ENCODE measurements around the gene MSH3.
A peak's percentile ranks its signal among the peaks of the same experiment; 100 is the strongest.
"Not testable (repeated sequence)": the region's sequence is repeated elsewhere in the genome, so short reads cannot be mapped to it uniquely, and the experiment has no call there.

MSH3 gene

GRCh38 chr5:80711216-80711615 is 56.8 kb downstream of the MSH3 start:
- no peak for DNase-seq

DNA sequence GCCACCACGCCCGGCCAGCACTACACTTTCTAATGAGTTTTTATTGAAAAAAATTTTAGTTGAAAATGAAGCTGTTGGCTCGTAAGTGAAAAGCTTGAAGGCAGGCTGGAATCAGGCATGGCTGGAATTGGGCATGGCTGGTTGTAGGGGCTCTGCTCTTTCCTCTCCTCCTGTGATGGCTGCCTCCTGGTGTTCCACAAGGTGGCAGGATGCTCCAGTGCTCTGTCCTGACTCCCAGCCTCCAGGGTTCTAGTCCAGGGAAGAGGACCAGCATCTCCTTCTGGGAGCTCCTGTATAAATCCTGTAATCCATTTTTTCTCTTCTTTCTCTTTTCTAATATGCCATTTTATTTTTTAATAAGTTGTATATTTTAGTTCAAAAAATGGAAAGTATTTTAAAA is 57.5 kb downstream of the MSH3 start:
- no peak for DNase-seq

DNA sequence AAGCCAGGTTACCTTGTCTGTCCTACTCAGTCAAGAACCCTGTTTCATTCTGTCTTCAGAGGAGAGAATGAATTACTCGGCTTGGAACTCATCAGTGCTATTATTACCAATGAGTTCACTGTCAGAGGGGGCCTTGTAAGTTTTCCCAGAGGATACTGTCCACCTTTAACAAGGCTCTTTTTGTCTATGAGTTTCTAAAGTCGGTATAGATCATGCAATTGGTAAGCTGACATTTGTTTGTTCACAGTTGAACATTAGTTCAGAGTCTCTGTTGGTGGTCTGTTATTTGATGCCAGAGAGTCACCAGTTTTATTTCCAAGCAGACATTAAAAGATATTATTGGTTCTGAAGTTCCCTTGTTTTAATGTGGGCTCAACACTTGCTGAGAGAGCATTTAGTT is 58.5 kb downstream of the MSH3 start:
- DNase-seq, result no peak

GRCh38 chr5:80713631-80714030 is 59.2 kb downstream of the MSH3 start:
- DNase-seq, result no peak

DNA sequence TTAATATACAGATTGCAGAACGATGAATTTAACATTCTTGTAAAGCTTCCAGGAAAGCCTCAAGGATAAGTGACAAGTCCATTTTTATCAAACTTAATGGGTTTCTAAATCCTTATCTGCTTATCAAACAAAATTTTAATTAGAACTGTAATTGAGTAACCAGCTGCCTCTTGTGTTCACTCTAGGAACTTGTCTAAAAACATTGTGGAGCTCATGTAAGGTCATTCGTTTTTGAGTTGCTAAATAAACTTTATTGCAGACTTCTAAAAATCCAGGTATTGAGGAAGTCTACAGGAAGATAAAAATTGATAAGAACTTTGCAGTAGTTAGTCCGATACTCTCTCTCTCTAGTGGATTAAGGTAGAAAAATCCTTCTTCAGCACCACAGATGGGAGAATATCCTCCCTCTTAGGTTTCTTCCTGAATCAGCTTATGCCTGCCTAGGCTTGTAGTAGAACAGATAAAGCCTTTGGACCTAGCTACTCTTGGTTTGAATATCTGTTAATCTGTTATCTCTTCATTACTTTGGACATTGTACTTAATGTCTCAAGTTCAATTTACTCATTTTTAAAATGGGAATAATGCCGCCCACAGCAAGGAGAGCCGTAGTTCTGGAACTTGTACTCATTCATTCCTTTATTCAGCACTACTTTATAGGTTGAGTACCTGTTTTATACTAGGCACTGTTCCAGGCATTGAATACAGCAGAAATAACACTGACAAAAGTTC is 60.3 kb downstream of the MSH3 start:
- no peak for DNase-seq

GRCh38 chr5:80715887-80716286 is 61.4 kb downstream of the MSH3 start:
- no peak for DNase-seq

- DNase-seq, result no peak
These were observed 65.7 kb downstream of the MSH3 start for GRCh38 chr5:80720181-80720580.

DNA sequence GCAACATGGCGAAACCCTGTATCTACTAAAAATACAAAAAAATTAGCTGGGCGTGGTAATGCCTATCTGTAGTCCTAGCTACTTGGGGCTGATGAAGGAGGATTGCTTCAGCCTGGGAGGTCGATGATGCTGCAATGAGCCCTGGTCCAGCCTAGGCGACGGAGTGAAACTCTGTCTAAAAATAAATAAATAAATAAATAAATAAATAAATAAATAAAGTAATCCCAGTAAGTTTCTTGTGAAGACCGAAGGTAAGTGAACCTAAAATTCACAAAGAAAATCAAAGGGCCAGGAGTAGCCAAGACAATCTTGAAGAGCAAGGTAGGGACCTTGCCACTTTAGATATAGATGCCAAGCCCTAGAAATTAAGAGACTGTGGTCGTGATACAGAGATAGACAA is 68.5 kb downstream of the MSH3 start:
- no peak for DNase-seq

- DNase-seq, result no peak
These were observed 71.0 kb downstream of the MSH3 start for GRCh38 chr5:80725446-80725845.

DNA sequence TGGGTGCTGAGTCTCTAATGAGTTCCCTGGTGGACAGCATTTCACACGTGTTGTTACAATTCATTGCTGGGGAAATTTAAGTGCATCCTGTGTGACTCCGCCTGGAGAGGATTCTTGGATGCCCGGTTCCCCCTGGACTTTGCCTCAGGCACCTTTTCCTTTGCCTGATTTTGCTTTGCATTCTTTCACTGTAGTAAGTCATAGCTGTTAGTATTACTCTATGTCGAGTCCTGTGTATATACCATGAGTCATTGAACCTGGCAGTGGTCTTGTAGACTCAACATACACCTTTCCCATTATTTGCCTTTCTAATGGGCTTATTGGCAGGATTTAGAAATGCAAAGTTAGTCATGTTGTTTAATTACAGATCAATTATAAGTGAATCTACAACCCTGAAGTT is 82.3 kb downstream of the MSH3 start:
- DNase-seq, result no peak

- no peak for DNase-seq
These were observed 84.0 kb downstream of the MSH3 start for GRCh38 chr5:80738466-80738865.

DNA sequence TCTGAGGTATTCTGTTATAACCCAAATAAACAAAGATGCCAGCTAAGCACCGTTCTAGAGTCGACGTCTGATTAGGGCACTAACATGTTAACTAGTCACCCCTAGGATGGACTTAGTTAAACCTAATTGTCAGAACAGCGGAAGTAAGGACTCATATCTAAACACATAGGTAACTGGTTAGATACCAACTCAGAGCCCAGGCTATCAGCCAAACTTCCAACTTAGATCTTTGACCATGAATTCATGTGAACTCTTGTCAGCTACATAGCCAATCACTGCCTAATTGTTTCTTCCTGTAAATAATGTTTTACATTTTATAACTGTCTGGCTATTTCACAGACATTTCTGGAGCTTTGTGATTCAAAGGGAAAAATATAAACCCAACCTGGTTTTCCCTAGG is 84.6 kb downstream of the MSH3 start:
- no peak for DNase-seq

- no peak for DNase-seq
These were observed 85.0 kb downstream of the MSH3 start for GRCh38 chr5:80739496-80739895.

GRCh38 chr5:80739898-80740297 is 85.4 kb downstream of the MSH3 start:
- DNase-seq, result no peak

DNA sequence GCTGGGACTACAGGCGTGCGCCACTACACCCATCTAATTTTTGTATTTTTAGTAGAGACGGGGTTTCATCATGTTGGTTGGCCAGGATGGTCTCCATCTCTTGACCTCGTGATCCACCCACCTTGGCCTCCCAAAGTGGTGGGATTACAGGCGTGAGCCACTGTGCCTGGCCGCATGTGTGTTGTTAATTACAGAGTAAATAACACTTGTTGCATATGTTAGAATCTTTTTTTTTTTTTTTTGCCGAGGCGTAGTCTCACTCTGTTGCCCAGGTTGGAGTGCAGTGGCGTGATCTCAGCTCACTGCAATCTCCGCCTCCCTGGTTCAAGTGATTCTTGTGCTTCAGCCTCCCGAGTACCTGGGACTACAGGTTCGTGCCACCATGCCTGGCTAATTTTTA is 86.0 kb downstream of the MSH3 start:
- DNase-seq, result not testable (repeated sequence)

DNA sequence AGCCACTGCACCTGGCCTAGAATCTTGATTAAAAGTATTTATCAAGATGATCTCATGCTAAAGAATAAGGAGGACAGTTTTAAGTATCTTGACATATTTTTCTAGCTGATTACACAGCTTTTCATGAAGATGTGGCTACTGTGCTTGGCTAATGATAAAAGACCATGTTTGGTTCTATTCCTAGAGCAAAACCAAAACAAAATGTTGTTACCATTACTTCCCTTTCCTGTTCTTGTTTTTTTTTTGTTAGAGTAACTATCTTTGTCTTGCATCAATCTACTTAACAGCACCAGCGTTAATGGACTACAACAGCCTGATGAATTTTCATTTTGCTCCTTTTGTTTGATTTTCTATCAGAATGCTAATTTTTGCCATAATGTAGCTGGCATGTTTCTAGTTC is 86.5 kb downstream of the MSH3 start:
- no peak for DNase-seq

DNA sequence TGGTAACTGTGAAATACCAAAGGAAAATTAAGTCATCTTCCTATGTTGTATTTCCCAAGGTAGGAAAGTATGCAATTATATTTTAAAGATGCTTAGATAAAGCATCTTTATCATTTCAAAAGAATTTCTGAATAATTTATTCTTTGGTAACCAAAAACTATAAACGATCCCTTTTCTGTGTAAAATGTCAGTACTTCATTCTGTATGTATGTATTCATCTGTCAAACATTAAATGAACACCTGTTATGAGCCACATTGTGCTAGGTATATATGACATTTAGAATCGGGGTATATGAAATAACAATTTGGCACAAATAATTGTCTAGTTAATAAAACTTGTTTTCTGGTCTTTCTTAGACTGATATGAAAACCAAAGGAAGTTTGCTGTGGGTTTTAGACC is 89.7 kb downstream of the MSH3 start:
- no peak for DNase-seq

DNA sequence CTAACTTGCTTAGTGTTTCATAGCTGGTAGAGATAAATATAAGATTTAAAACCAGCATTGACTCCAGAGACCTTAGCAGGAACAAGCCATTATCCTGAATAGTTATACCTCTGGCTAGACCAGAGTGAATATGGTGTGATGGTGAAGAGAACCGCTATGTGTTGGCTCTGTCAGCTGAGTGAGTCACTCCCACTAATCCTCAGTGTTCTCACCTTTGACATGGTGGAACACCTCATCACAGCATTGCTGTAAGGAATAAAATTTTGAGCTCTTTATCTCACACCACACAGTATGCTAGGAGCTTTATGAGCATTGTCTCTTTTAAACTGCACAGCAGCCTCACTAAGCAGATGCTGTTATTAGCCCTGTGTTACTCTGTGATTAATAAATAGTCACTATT is 91.0 kb downstream of the MSH3 start:
- no peak for DNase-seq

DNA sequence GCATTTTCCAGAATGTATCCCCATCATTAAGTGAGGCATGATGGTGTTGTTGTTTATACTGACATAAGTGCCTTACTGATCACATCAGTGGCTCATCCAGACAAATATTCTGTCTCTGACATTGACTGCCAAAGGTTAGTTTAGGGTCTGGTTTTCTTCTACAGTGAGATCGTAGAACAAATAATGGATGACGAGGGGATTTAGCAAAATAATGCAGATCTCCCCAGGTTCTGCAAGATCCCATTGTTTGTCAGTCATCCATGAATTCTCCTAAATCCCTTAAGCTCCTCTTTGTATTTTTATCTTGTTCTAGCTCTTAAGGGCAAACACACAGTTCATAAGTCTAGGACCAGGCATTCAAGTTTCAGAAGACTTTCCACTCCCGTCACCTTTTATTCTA is 93.5 kb downstream of the MSH3 start:
- no peak for DNase-seq

DNA sequence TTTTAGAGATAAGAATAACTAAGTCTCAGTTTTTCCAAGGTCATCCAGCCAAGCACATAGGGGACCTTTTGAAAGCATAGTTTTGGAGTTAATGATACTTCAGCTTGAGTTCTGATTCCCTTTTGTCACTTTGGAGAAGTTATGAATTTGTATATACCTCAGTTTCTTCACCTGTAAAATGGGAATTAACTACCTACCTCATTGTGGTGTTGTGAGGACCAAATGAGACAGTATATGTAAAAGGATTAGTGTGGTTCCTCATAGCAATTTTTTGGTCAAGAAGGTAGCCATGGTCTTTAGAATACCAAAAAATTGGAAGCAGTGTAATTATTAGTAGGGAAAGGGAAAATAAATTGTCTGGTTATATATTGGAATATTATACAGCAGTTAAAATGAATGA is 98.0 kb downstream of the MSH3 start:
- no peak for DNase-seq

GRCh38 chr5:80753712-80754111 is 99.3 kb downstream of the MSH3 start:
- DNase-seq, result no peak

- peak; percentile 8 for DNase-seq
These were observed 100.4 kb downstream of the MSH3 start for GRCh38 chr5:80754900-80755299.

DNA sequence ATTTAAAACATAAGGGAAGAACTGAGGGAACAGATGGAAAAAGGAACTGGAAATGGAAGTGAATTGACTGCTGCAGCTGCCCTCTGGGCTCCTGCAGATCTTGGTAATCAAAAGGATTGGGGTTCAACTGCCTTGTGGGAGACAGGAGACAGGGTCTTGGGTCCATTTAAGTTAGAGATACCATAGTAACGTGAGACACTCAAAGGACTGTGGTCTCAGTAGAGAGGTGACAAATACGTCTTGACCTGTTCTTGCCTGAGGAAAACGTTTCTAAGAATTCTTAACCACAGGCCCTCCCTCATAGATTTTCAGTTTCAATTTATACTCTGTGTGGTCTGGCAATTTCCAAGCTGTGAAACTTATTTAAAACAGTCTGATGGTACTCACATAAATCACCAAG is 101.2 kb downstream of the MSH3 start:
- DNase-seq, result peak; percentile 11

- DNase-seq, result no peak
These were observed 101.8 kb downstream of the MSH3 start for GRCh38 chr5:80756292-80756691.

DNA sequence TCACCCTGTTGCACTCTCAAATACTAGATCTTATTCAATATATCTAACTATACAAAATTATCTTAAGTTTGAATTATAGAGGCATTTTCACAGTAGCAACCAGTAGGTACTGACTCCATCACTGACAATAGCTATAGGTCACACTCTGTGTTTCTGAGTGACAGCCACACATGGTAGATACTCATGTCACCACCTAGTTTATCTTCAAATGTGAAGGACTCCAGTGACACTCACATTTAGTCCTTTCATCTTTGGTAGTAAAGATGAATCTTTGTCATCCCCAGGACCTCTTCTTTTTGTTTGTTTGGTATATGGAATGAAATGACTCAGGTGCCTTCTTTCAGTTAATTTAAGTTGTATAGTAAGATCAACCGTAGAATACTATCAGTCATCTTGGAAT is 102.8 kb downstream of the MSH3 start:
- no peak for DNase-seq

Measured in inflammatory macrophage treated with lipopolysaccharide for 4 hours (primary cell).